Measurements from ENCODE around the gene HECTD4. TPM values are rescaled to one million over a fixed set of nuclear protein-coding genes. Genes with fewer than 3 reads are reported as not detected.
A peak's percentile ranks its signal among the peaks of the same experiment; 100 is the strongest.

The HECTD4 gene
- total RNA-seq, 1 experiment from 2014 or later, result 24.6 TPM

GRCh38 chr12:112182499-112182898 is 199.7 kb downstream of the HECTD4 start:
- Histone ChIP-seq H4K20me1 (ENCODE audit: low read length) (no peaks in the 10 kb centered on the region), H3K36me3 (ENCODE audit: low read depth, low read length) (peaks cover 16% of the 10 kb centered on the region; the same call in 1 of the 2 replicates), H3K9ac (ENCODE audit: low read length) (no peak overlapping the region), H3K4me1 (ENCODE audit: insufficient read depth, low read length) (no peaks in the 10 kb centered on the region), H2AFZ (ENCODE audit: low read length) (no peak overlapping the region), H3K9me3 (ENCODE audit: low read length) (no peaks in the 10 kb centered on the region), H3K4me2 (ENCODE audit: low read length) (no peak overlapping the region), H3F3A (ENCODE audit: low read length, unreplicated experiment) (no peaks in the 10 kb centered on the region), H3K9me2 (replicated peaks; ENCODE audit: low read length) (no peaks in the 10 kb centered on the region), H3K27ac (ENCODE audit: low read length) (no peak overlapping the region), H3K79me2 (ENCODE audit: low read length) (no peaks in the 10 kb centered on the region), H3K27me3 (ENCODE audit: low read length) (no peaks in the 10 kb centered on the region), H3K4me3 (ENCODE audit: low read length) (no peak overlapping the region)
- ChIA-PET POLR2A (ENCODE audit: unreplicated experiment) (no interaction called here), CTCF (no interaction called here)
- ATAC-seq (no peak), DNase-seq (no peak)
- intact Hi-C loops (cut with micrococcal nuclease), result no loop called here
- TF ChIP-seq EZH2 (IDR thresholded peaks at IDR 0.05; ENCODE audit: low read length, unreplicated experiment), result no peak
- no peak for TF ChIP-seq EZH2phosphoT487 (IDR thresholded peaks at IDR 0.05; ENCODE audit: borderline replicate concordance, low read length)
- no TSS peak for BruUV-seq (replicated peaks)

- H4K20me1 ChIP-seq (ENCODE audit: low read length), result no peaks in the 10 kb centered on the region
- H3K9me3 ChIP-seq (ENCODE audit: low read length), result no peaks in the 10 kb centered on the region
- no peaks in the 10 kb centered on the region for H3F3A ChIP-seq (ENCODE audit: low read length, unreplicated experiment)
- H3K4me3 ChIP-seq (ENCODE audit: low read length), result no peak overlapping the region
- H3K27ac ChIP-seq (ENCODE audit: low read length), result no peak overlapping the region
- no peak for ATAC-seq
- H3K4me2 ChIP-seq (ENCODE audit: low read length), result no peak overlapping the region
- H3K9ac ChIP-seq (ENCODE audit: low read length), result no peak overlapping the region
- no peaks in the 10 kb centered on the region for H3K9me2 ChIP-seq (replicated peaks; ENCODE audit: low read length)
- intact Hi-C loops (cut with micrococcal nuclease), result no loop called here
- no peaks in the 10 kb centered on the region for H3K4me1 ChIP-seq (ENCODE audit: insufficient read depth, low read length)
- H2AFZ ChIP-seq (ENCODE audit: low read length), result no peak overlapping the region
- CTCF ChIA-PET, result no interaction called here
- no peaks in the 10 kb centered on the region for H3K79me2 ChIP-seq (ENCODE audit: low read length)
- no peaks in the 10 kb centered on the region for H3K27me3 ChIP-seq (ENCODE audit: low read length)
- TF ChIP-seq, protein P1, sequence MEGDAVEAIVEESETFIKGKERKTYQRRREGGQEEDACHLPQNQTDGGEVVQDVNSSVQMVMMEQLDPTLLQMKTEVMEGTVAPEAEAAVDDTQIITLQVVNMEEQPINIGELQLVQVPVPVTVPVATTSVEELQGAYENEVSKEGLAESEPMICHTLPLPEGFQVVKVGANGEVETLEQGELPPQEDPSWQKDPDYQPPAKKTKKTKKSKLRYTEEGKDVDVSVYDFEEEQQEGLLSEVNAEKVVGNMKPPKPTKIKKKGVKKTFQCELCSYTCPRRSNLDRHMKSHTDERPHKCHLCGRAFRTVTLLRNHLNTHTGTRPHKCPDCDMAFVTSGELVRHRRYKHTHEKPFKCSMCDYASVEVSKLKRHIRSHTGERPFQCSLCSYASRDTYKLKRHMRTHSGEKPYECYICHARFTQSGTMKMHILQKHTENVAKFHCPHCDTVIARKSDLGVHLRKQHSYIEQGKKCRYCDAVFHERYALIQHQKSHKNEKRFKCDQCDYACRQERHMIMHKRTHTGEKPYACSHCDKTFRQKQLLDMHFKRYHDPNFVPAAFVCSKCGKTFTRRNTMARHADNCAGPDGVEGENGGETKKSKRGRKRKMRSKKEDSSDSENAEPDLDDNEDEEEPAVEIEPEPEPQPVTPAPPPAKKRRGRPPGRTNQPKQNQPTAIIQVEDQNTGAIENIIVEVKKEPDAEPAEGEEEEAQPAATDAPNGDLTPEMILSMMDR (conservative IDR thresholded peaks at IDR 0.05; ENCODE audit: low read depth, low read length), result no peak
- TF ChIP-seq EZH2phosphoT487 (IDR thresholded peaks at IDR 0.05; ENCODE audit: borderline replicate concordance, low read length) (no peak), EZH2 (IDR thresholded peaks at IDR 0.05; ENCODE audit: low read length, unreplicated experiment) (no peak)
- POLR2A ChIA-PET (ENCODE audit: unreplicated experiment), result no interaction called here
- BruUV-seq (replicated peaks), result no TSS peak
- DNase-seq, result no peak
- H3K36me3 ChIP-seq (ENCODE audit: low read depth, low read length), result peaks cover 19% of the 10 kb centered on the region; the same call in 1 of the 2 replicates
Observed at GRCh38 chr12:112180422-112180821, 201.8 kb downstream of the HECTD4 start.

DNA sequence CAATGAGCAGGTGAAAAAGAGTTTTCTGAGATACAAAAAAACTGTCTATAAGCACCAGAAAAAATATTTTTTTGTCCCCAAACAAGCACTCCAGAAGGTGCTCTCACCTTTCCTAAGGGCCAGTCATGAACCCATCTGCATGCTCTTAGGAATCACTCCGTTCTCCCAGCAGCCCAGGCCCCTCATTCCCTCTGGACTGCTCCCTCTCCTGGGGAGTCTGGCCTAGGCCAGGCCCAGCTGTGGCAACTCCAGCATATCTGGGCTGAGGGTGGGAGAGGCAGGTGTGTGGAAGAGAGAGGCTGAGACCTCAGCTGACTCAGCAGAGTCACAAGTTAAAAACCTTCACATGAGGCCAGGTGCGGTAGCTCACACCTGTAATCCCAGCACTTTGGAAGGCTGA is 202.3 kb downstream of the HECTD4 start:
- Histone ChIP-seq H3F3A (ENCODE audit: low read length, unreplicated experiment) (no peaks in the 10 kb centered on the region), H3K9ac (ENCODE audit: low read length) (no peak overlapping the region), H3K9me2 (replicated peaks; ENCODE audit: low read length) (no peaks in the 10 kb centered on the region), H3K79me2 (ENCODE audit: low read length) (no peaks in the 10 kb centered on the region), H3K4me2 (ENCODE audit: low read length) (no peak overlapping the region), H2AFZ (ENCODE audit: low read length) (no peak overlapping the region), H4K20me1 (ENCODE audit: low read length) (no peaks in the 10 kb centered on the region), H3K27me3 (ENCODE audit: low read length) (no peaks in the 10 kb centered on the region), H3K4me1 (ENCODE audit: insufficient read depth, low read length) (no peaks in the 10 kb centered on the region), H3K27ac (ENCODE audit: low read length) (no peak overlapping the region), H3K9me3 (ENCODE audit: low read length) (no peaks in the 10 kb centered on the region), H3K36me3 (ENCODE audit: low read depth, low read length) (peaks cover 22% of the 10 kb centered on the region; the same call in 1 of the 2 replicates), H3K4me3 (ENCODE audit: low read length) (no peak overlapping the region)
- intact Hi-C loops (cut with micrococcal nuclease), result no loop called here
- ATAC-seq (peak; percentile 60; the same call in 1 of the 2 replicates), DNase-seq (peak; percentile 15)
- ChIA-PET POLR2A (ENCODE audit: unreplicated experiment) (no interaction called here), CTCF (no interaction called here)
- TF ChIP-seq EZH2 (IDR thresholded peaks at IDR 0.05; ENCODE audit: low read length, unreplicated experiment), result no peak
- TF ChIP-seq, protein P1 (conservative IDR thresholded peaks at IDR 0.05; ENCODE audit: low read depth, low read length), result no peak; the same call in 1 of the 2 replicates
- TF ChIP-seq EZH2phosphoT487 (IDR thresholded peaks at IDR 0.05; ENCODE audit: borderline replicate concordance, low read length), result no peak
- no TSS peak for BruUV-seq (replicated peaks)

Measured in PC-3 (cell line).